GM11168 (cell line): ENCODE measurements around the gene ATP4B.

ENCODE experiments used
- in situ Hi-C: fragments of 300-500 bp; cut with MboI; formaldehyde crosslinking; loops from one replicate; pipeline ENCODE4 v1.12.0; 2022; ENCODE audit warnings: low sequenced_read_pairs; ENCODE audit not compliant: unreplicated experiment

Gene ATP4B

DNA sequence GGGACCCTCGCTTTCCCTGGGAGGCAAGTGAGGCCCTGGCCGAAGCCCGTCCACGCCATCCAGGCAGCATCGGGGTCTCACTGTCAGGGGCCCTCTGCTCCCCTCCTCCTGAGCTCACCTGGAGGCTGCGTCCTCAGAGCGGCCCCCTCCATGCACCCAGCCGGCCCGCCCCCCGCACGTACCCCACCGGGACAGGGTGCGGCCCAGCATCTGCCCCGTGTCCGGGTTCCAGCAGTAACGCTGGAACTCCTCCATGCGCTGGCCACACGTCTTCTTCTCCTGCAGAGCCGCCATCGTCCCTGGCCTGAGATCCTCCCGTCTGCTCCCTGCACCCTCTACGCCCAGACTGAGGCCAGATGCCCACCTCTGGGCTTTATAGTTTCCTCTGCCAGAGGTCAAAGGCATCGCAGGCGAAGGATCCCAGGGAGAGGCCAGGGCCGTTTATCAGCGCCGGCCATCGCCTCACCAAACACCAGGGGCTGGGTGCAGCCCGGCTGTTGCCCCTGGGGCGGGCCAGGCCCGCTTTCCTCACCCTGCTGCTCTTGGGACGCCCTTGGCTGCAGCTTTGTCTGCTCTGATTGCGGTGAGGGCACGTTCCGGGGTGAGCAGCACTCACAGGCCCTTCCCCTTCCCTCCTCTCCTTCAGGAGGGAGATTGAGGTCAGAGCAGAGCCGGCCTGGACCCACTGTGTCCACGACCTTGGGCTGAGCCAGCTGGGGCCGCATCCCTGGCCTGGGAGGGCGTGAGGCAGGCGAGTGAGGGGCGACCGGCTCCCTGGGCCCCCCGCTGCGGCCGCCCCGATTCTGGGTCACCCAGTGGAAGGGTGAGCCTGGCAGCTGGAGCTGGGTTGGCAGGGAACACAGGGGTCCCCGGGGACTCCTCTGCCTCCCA is at the start of gene ATP4B:
ATP4B (minus strand) TSS at position 348 of the 891 bp plus-strand sequence; CDS start at position 294, 54 bp downstream.
- in situ Hi-C loops = no loop called here

- in situ Hi-C loops = no loop called here
Measured at GRCh38 chr13:113672002-113672651, 14.1 kb upstream of the ATP4B start.

DNA sequence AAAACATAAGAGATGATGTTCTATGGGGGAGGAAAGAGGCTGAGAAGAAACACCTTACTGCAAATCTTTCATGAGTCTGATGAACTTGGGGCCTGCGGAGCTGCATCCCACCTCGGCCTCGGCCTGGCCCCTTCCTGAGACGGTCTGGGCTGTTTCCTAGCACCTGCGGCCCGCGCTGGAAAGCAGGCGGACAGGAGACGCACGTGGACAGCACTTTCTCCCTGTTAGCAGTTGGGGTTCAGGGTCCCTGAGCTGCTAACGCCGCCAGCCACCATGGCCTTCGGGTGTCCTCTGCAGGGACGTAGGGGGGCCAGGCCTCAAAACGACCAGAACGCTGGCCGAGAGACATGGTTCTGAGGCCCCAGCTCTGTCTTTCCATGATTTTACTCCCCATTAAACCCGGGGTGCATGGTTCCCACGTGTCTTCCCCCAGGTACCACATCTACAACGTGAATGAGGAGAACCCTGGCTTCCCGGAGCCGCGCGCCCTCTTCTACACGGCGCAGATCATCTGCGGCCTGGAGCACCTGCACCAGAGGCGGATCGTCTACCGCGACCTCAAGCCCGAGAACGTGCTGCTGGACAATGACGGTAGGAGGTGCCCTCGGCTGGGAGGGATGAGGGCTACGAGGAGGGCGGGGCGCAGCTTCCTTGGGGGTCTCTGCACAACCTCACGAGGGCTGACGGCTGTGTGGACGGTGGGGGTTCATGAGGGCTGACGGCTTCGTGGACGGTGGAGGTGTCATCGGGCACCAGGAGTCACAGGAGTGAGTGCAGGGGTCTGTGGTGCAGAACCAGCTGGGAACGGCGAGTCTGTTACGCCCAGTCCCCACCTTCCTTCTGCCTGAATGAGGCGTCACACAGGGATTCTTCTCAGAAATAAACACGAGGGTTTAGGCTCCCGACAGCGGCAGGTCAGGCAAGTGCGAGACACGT is 13.3 kb upstream of the ATP4B start:
- in situ Hi-C loops = no loop called here

DNA sequence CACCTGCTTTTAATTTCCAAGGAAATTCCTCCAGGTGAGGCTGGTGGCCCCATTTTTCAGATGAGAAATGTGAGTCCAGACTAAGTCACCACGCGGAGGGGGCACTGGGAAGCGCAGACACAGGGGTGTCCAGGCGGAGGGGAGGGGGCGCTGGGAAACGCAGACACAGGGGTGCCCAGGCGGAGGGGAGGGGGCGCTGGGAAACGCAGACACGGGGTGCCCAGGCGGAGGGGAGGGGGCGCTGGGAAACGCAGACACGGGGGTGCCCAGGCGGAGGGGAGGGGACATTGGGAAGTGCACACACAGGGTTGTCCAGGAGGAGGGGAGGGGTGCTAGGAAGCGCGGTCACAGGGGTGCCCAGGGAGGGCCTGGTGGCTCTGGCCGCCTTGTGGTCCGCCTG is 12.5 kb upstream of the ATP4B start:
- in situ Hi-C loops = no loop called here

DNA sequence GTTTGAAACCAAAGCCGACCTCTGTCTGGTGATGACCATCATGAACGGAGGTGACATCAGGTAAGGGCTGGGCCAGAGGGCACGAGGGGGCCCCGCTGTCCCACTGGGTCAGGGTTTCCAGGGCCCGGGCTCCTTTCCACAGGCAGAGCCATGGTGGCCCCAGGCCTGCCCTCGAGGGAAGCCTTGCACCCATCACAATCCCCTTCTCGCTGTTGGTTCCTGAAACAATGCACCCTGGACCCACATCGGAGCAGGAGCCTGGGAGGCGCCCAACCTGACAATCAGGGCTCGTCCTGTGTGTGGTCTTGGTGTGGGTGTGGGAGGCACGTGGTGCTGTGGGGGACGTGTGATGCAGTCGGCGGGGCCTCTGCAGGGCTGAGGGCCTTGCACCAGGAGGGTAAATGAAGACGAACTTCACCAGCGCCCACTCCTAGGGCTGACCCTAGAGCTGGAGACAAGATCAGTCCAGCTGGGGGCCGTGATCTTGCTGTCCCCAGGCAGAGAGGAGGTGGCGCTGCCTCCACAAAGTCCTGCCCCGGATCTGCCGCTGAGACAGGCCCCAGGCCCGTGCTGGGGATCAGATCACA is 11.8 kb upstream of the ATP4B start:
- in situ Hi-C loops = no loop called here

DNA sequence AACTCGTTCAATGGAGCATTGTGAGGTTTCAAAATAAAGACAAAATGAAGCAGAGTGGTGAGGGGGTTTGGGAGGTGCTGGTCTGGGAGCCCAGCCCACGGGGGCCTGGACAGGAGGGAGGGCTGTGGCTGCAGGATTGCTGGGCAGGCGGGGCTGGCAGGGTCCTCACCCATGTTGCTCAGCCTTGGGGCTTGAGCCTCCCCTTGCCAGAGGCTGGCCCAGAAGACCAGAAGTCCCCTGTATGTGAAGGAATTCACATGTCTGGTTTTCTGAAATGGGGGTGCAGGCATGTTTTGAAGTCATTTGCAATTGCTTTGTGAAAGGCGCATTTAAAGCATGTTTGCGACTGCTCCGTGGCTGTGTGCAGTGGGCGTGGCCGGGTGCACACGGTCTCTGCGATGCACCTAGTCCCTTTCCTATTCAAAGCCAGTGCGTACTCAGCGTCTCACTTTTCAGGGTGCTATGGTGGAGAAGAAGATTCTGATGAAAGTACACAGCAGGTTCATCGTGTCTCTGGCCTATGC is 11.3 kb upstream of the ATP4B start:
- in situ Hi-C loops = no loop called here

- in situ Hi-C loops = no loop called here
Measured at GRCh38 chr13:113668491-113668971, 10.5 kb upstream of the ATP4B start.

GRCh38 chr13:113667771-113668490 is 9.9 kb upstream of the ATP4B start:
- in situ Hi-C loops = no loop called here

DNA sequence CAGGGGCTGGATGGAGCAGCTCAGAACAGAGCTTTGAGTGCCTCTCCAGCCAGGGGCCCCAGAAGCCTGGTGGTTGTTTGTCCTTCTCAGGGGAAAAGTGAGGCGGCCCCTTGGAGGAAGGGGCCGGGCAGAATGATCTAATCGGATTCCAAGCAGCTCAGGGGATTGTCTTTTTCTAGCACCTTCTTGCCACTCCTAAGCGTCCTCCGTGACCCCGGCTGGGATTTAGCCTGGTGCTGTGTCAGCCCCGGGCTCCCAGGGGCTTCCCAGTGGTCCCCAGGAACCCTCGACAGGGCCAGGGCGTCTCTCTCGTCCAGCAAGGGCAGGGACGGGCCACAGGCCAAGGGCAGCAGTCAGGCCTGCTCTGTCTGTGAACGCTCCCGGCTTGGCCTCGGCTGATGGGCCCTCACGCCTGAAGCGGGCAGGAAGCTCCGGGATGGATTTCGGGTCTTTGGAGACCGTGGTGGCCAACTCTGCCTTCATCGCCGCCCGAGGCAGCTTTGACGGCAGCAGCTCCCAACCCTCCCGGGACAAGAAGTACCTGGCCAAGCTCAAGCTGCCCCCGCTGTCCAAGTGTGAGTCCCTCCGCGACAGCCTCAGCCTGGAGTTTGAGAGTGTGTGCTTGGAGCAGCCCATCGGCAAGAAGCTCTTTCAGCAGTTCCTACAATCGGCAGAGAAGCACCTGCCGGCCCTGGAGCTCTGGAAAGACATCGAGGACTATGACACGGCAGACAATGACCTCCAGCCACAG is 9.1 kb upstream of the ATP4B start, which contains the start of gene GRK1:
GRK1 (plus strand) TSS at position 269 of the 751 bp plus-strand sequence; CDS start at position 437, 168 bp downstream.
- in situ Hi-C loops = no loop called here

GRCh38 chr13:113666329-113666670 is 8.3 kb upstream of the ATP4B start:
- in situ Hi-C loops = no loop called here

GRCh38 chr13:113665597-113666328 is 7.8 kb upstream of the ATP4B start:
- in situ Hi-C loops = no loop called here

DNA sequence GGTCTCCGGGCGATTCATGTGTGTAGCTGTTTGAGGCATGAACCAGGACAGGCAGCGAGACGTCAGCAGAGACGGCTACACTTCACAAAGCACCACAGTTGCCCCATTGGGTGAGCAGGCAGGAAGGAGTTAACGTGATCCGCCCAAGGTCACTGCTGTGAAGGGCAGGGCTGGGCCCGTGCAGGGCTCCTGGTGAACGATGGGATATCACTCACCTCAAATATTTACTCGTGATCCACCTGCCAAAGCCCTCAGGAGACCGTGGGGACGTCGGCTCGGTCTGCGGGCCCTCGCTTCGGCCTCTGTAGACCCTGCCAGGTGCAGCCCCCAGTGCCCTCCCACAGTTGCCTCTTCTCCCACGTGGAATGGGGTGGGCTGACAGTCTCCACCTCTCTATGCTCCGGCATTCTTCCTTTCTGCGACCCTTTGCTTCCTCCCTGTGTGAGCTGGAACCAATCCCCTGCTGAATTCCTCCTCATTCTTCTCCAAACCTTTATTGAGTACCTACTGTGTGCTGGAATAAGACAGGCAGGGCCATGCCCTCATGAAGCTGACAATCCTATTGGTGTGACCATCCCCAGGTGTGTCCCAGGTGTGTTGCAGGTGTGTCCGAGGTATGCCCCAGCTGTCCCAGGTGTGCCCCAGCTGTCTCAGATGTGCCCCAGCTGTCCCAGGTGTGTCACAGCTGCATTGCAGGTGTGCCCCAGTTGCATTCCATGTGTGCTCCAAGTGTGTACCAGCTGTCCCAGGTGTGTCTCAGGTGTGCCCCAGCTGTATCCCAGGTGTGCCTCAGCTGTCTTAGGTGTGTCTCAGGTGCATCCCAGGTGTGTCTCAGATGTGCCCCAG is 7.0 kb upstream of the ATP4B start:
- in situ Hi-C loops = loop anchor here (5.0 kb wide), 1 partner anchor 67 kb away; no protein-coding TSS in a partner anchor

GRCh38 chr13:113663934-113664333 is 5.9 kb upstream of the ATP4B start:
- in situ Hi-C loops = loop anchor here (5.0 kb wide), 1 partner anchor 68 kb away; no protein-coding TSS in a partner anchor

DNA sequence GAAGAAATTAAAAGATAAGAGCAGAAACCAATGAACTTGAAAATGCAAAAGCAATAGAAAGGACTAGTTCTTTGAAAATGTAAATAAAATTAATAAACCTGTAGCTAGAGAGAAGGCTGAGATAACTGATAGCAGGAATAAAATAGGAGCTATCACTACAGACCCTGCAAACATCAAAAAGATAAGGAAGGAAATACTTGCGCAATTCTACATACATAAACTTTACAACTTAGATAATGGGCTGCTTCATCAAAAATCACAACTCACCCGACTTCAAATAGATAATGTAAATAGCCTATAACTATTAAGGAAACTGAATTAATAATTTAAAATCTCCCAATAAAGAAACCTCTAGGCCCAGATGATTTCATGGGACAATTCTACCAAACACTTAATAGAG is 3.5 kb upstream of the ATP4B start:
- in situ Hi-C loops = loop anchor here (5.0 kb wide), 1 partner anchor 71 kb away; no protein-coding TSS in a partner anchor

- in situ Hi-C loops = loop anchor here (5.0 kb wide), 1 partner anchor 72 kb away; no protein-coding TSS in a partner anchor
Measured at GRCh38 chr13:113660066-113660465, 2.1 kb upstream of the ATP4B start.

GRCh38 chr13:113659337-113659736 is 1.3 kb upstream of the ATP4B start:
- in situ Hi-C loops = no loop called here

DNA sequence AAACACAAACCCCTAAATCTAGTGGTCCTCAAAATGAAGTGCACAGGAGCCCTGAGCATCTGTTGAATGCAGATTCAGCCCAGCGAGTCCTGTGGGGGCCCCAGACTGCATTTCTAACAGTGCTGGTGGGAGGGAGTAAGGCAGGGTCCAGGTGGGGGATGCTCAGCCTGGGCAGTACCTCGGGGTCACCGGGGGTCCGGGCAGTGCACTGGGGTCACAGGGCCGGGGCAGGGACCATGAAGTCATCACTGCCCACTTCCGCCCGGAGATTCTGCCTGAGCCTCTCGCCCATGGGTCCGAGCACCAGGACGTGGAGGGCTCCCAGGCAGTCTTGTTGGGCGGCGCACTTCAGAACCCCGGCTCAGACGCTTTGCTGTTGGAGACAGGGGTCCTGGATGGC is 838 bp upstream of the ATP4B start:
- in situ Hi-C loops = no loop called here
